ENCODE measurements around the gene DNAJC1.

DNAJC1 gene

DNA sequence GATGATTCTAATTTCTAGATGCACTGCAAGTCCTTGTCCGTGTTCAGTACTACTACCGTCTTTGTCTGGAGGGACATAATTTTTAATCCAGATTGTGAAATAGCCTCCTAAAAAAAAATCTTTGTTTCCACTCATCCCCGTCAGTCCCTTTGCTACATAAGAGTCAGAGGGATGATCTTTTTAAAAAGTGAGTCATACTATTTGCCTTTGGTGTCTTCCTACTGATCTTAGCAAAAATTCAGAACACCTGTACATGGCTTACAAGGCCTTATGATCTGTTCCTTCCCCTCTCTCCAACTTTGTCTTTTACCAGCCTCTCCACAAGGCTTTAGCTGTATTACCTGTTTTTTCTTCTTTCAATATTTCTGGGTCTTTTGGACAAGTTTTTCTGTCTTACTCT is 296.0 kb downstream of the DNAJC1 start:
- TF ChIP-seq, protein P1, sequence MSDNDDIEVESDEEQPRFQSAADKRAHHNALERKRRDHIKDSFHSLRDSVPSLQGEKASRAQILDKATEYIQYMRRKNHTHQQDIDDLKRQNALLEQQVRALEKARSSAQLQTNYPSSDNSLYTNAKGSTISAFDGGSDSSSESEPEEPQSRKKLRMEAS (IDR thresholded peaks at IDR 0.05), result no peak
- TF ChIP-seq NFIC (IDR thresholded peaks at IDR 0.05) (no peak), TAF1 (IDR thresholded peaks at IDR 0.05; ENCODE audit: low read depth) (no peak), FOXM1 (IDR thresholded peaks at IDR 0.05; ENCODE audit: borderline replicate concordance, low read depth) (no peak), TCF12 (IDR thresholded peaks at IDR 0.05; ENCODE audit: low read depth) (no peak), EP300 (IDR thresholded peaks at IDR 0.05; ENCODE audit: borderline replicate concordance) (no peak), TEAD4 (IDR thresholded peaks at IDR 0.05) (no peak), EGR1 (IDR thresholded peaks at IDR 0.05) (no peak), CEBPB (IDR thresholded peaks at IDR 0.05) (no peak), YY1 (IDR thresholded peaks at IDR 0.05; ENCODE audit: low read depth) (no peak), RAD21 (IDR thresholded peaks at IDR 0.05; ENCODE audit: low read depth) (no peak), ZBTB7A (IDR thresholded peaks at IDR 0.05; ENCODE audit: low read depth) (no peak)
- TF ChIP-seq, protein P2, sequence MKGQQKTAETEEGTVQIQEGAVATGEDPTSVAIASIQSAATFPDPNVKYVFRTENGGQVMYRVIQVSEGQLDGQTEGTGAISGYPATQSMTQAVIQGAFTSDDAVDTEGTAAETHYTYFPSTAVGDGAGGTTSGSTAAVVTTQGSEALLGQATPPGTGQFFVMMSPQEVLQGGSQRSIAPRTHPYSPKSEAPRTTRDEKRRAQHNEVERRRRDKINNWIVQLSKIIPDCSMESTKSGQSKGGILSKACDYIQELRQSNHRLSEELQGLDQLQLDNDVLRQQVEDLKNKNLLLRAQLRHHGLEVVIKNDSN (IDR thresholded peaks at IDR 0.05), result no peak
- TF ChIP-seq, protein P3, sequence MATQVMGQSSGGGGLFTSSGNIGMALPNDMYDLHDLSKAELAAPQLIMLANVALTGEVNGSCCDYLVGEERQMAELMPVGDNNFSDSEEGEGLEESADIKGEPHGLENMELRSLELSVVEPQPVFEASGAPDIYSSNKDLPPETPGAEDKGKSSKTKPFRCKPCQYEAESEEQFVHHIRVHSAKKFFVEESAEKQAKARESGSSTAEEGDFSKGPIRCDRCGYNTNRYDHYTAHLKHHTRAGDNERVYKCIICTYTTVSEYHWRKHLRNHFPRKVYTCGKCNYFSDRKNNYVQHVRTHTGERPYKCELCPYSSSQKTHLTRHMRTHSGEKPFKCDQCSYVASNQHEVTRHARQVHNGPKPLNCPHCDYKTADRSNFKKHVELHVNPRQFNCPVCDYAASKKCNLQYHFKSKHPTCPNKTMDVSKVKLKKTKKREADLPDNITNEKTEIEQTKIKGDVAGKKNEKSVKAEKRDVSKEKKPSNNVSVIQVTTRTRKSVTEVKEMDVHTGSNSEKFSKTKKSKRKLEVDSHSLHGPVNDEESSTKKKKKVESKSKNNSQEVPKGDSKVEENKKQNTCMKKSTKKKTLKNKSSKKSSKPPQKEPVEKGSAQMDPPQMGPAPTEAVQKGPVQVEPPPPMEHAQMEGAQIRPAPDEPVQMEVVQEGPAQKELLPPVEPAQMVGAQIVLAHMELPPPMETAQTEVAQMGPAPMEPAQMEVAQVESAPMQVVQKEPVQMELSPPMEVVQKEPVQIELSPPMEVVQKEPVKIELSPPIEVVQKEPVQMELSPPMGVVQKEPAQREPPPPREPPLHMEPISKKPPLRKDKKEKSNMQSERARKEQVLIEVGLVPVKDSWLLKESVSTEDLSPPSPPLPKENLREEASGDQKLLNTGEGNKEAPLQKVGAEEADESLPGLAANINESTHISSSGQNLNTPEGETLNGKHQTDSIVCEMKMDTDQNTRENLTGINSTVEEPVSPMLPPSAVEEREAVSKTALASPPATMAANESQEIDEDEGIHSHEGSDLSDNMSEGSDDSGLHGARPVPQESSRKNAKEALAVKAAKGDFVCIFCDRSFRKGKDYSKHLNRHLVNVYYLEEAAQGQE (IDR thresholded peaks at IDR 0.05; ENCODE audit: low read depth), result no peak

Measured in Ishikawa (cell line).